Gastrocnemius medialis (tissue), 4 donors: Measurements from ENCODE around the gene KNDC1. TPM values are rescaled to one million over a fixed set of nuclear protein-coding genes. Genes with fewer than 3 reads are reported as not detected.

Experiments used
- ATAC-seq, 2 donors: fragments of 150-250 bp; one replicate each; pipeline ENCODE4 v1.9.1; 2016
- DNase-seq, 2 donors: peaks; one replicate each; pipeline ENCODE4 v3.0.0-alpha.2; 2019
- H3K27ac ChIP-seq, 4 donors: fragments of 200-600 bp; sonication (generic); 1 replicate in 1 of 4; 2 replicates in 3 of 4; pipeline ENCODE4 v1.5.1; 2016 to 2018; ENCODE audit warnings: mild to moderate bottlenecking in 2 of 4, moderate library complexity in 1 of 4
- H3K27me3 ChIP-seq, 3 donors: fragments of 200-600 bp; sonication (generic) in 2 of 3; 1 replicate in 1 of 3; 2 replicates in 2 of 3; pipeline versions ENCODE4 v1.5.1 to v1.6.0; 2016 to 2019; ENCODE audit warnings: mild to moderate bottlenecking in 1 of 3, moderate library complexity in 1 of 3
- H3K36me3 ChIP-seq, 2 donors: fragments of 200-600 bp; sonication (generic) in 1 of 2; one replicate each; pipeline ENCODE4 v1.5.1; 2017 to 2018
- H3K4me1 ChIP-seq, 2 donors: fragments of 200-600 bp; sonication (generic) in 1 of 2; one replicate each; pipeline ENCODE4 v1.5.1; 2016 to 2017; ENCODE audit warnings: mild to moderate bottlenecking in 2 of 2
- H3K4me3 ChIP-seq, 4 donors: fragments of 200-600 bp; sonication (generic) in 3 of 4; 1 replicate in 1 of 4; 2 replicates in 3 of 4; pipeline ENCODE4 v1.5.1; 2016 to 2019; ENCODE audit warnings: mild to moderate bottlenecking in 2 of 4
- H3K9me3 ChIP-seq, 3 donors: fragments of 200-600 bp; sonication (generic) in 2 of 3; 1 replicate in 1 of 3; 2 replicates in 2 of 3; pipeline ENCODE4 v1.5.1; 2016 to 2019
- CTCF ChIP-seq, 5 experiments: fragments of 450-650 bp in 3 of 5; fragments of 200-600 bp in 2 of 5; sonication (generic) in 2 of 5; IDR thresholded peaks in 4 of 5; conservative IDR thresholded peaks in 1 of 5; 1 replicate in 4 of 5; 2 replicates in 1 of 5; pipeline ENCODE4 v1.5.1; 2016 to 2019; ENCODE audit warnings: antibody characterized with exemption in 5 of 5, mild to moderate bottlenecking in 3 of 5, moderate library complexity in 3 of 5
- POLR2A ChIP-seq, 2 donors: fragments of 450-650 bp; IDR thresholded peaks; one replicate each; pipeline ENCODE4 v1.6.1; 2017; ENCODE audit warnings: antibody characterized with exemption in 2 of 2, mild to moderate bottlenecking in 2 of 2, moderate library complexity in 2 of 2
- in situ Hi-C, 4 donors: fragments of 200-750 bp; cut with MboI; loops; one replicate each; pipeline versions ENCODE4 v1.15.0 to v1.8.0; 2017; ENCODE audit warnings: low sequenced_read_pairs in 4 of 4
- intact Hi-C: fragments of 100-400 bp; cut with DNase I; formaldehyde crosslinking; loops from one replicate; pipeline ENCODE4 v1.15.1; 2023; ENCODE audit warnings: low total_unique reads
- total RNA-seq, 4 donors: library from RNA; depleted of rRNA; stranded (reverse); fragments of >200 nt; gene quantifications; one replicate each; pipeline versions ENCODE4 v1.1.0 to v1.2.3, GENCODE V29; 2016

Gene KNDC1
- total RNA-seq, 4 donors from 2014 or later = 0.04 to 0.13 TPM; not detected in 2

DNA sequence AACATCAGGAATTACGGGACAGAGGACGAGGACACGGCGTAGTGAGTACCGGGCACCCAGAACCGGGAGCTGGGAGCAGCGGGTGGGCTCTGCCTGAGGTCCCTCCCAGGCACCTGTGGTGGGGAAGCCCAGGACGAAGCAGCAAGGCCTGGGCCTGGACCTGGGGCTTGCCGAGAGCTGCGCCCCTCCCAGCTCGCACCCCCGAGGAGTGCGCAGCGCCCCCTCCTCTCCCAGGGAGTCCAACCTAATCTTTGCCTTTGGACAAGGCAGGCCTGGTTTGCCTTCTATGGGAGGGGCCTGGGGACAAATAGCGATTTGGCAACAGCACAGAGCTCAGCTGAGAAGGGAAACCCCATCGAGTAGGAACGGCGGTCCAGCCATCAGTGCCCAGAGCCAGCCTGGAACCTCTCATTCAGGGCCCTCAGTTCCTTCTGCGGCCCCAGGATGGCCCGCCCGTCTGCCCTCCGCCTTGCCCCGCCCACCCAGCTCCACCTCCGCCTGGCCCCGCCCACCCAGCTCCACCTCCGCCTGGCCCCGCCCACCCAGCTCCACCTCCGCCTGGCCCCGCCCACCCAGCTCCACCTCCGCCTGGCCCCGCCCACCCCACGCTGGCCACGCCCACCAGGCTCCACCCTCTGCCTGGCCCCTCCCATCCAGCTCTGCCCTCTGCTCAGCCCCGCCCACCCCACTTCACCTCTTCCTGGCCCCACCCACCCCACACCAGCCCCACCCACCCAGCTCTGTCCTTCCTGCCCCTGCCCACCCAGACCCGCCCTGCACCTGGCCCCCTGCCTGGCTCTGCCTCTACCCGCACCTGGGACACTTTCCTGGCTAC is 32.5 kb upstream of the KNDC1 start:
- H3K4me1 ChIP-seq = no peaks in the 10 kb centered on the region
- ATAC-seq = no peak
- no peaks in the 10 kb centered on the region for H3K9me3 ChIP-seq
- H3K36me3 ChIP-seq = no peaks in the 10 kb centered on the region
- peak in 1 of 2 donors; percentile 31 for DNase-seq
- TF ChIP-seq CTCF (IDR thresholded peaks at IDR 0.05 in 4 of 5, conservative IDR thresholded peaks at IDR 0.05 in 1 of 5) (no peak), POLR2A (IDR thresholded peaks at IDR 0.05) (no peak)
- peaks cover 0 to 8% (median 0%) of the 10 kb centered on the region in 3 donors for H3K27me3 ChIP-seq
- H3K27ac ChIP-seq = no peak overlapping the region
- in situ Hi-C loops (loop anchor here in 1 of 4 donors (10.0 kb wide), 1 partner anchor 183 kb away; the partner anchor contains the start of gene CFAP46), intact Hi-C loops (loop anchor here (10.0 kb wide), 1 partner anchor 93 kb away; no protein-coding TSS in a partner anchor)
- no peak overlapping the region for H3K4me3 ChIP-seq

- intact Hi-C loops = loop anchor here (10.0 kb wide), 1 partner anchor 94 kb away; no protein-coding TSS in a partner anchor
- no peak for ATAC-seq
Observed at GRCh38 chr10:133128126-133129070, 31.6 kb upstream of the KNDC1 start.

DNA sequence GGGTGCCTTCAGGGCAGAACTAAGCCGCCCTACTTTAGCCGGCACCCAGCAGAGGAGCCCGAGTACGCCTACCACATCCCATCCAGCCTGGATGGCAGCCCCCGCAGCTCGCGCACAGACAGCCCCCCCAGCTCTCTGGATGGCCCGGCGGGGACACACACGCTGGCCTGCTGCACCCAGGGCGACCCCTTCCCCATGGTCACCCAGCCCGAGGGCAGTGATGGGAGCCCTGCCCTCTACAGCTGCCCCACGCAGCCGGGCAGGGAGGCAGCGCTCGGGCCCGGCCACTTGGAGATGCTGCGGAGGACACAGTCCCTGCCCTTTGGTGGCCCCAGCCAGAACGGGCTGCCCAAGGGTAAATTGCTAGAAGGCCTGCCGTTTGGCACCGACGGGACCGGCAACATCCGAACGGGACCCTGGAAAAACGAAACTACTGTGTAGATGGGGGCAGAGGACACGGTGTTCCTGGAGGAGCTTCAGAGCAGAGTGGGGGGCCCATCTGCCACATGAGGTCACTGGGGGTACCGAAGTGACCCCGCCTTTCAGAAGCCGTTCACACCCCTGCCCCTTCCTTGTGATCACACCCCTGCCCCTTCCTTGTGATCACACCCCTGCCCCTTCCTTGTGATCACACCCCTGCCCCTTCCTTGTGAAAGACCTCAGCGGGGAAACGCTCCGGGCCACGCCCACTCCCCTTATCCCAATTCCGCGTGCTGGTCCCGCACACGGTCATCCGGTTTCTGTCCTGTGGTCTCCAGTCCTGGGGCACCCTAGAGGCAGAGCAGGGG is 30.8 kb upstream of the KNDC1 start:
- no peak for TF ChIP-seq POLR2A (IDR thresholded peaks at IDR 0.05)
- no peaks in the 10 kb centered on the region for H3K9me3 ChIP-seq
- no peaks in the 10 kb centered on the region for H3K36me3 ChIP-seq
- intact Hi-C loops (loop anchor here (10.0 kb wide), 1 partner anchor 94 kb away; no protein-coding TSS in a partner anchor), in situ Hi-C loops (loop anchor here in 1 of 4 donors (10.0 kb wide), 1 partner anchor 184 kb away; the partner anchor contains the start of gene CFAP46)
- no peak overlapping the region for H3K27ac ChIP-seq
- ATAC-seq = no peak
- DNase-seq = no peak
- H3K4me3 ChIP-seq = no peak overlapping the region
- H3K27me3 ChIP-seq = peaks cover 0 to 6% (median 0%) of the 10 kb centered on the region in 3 donors
- H3K4me1 ChIP-seq = no peaks in the 10 kb centered on the region

More at GRCh38 chr10:133128126-133129070, 31.6 kb upstream of the KNDC1 start:
- no peaks in the 10 kb centered on the region for H3K9me3 ChIP-seq
- no peak overlapping the region for H3K4me3 ChIP-seq
- no peak for DNase-seq
- H3K27ac ChIP-seq = no peak overlapping the region
- in situ Hi-C loops = loop anchor here in 1 of 4 donors (10.0 kb wide), 1 partner anchor 184 kb away; the partner anchor contains the start of gene CFAP46
- H3K27me3 ChIP-seq = peaks cover 0 to 8% (median 0%) of the 10 kb centered on the region in 3 donors
- TF ChIP-seq POLR2A (IDR thresholded peaks at IDR 0.05) (no peak), CTCF (IDR thresholded peaks at IDR 0.05 in 4 of 5, conservative IDR thresholded peaks at IDR 0.05 in 1 of 5) (no peak)
- no peaks in the 10 kb centered on the region for H3K4me1 ChIP-seq
- no peaks in the 10 kb centered on the region for H3K36me3 ChIP-seq

DNA sequence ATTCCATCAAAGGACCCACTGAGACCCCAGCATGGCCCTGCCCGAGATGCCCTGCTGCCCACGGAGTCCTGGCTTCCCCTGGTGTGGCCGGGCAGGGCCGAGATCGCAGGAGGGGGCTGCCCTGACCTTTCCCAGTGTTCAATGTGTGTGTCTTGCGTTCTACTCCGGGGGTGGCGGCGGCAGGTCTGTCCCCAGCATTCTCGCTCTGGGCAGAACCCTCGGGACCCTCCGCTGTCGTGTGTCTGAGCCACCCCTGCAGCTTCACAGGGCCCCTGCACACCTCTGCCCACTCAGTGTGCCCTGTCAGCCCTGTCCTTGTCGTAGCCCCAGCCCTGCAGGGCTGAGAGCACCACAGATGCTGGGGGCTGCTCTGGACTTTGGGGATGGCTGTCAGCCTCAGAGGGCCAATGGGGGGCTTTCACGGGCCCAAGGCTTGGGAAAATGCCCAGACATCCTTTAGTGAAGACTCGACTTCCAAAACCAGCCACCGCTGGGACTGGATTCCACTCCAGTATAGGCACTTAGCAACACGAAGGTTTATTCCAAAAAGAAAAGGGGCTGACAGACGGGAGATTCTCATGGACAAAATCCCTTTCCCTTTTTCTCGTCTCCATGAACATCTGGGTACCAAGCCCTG is 30.0 kb upstream of the KNDC1 start:
- Histone ChIP-seq H3K9me3 (no peaks in the 10 kb centered on the region), H3K36me3 (no peaks in the 10 kb centered on the region), H3K4me1 (no peaks in the 10 kb centered on the region), H3K27me3 (peaks cover 0 to 3% (median 0%) of the 10 kb centered on the region in 3 donors), H3K27ac (no peak overlapping the region), H3K4me3 (no peak overlapping the region)
- no peak for TF ChIP-seq CTCF (IDR thresholded peaks at IDR 0.05 in 4 of 5, conservative IDR thresholded peaks at IDR 0.05 in 1 of 5)
- no peak for TF ChIP-seq POLR2A (IDR thresholded peaks at IDR 0.05)
- no peak for DNase-seq
- ATAC-seq = no peak
- in situ Hi-C loops = loop anchor here in 1 of 4 donors (10.0 kb wide), 1 partner anchor 185 kb away; the partner anchor contains the start of gene CFAP46
- intact Hi-C loops = loop anchor here (10.0 kb wide), 1 partner anchor 95 kb away; no protein-coding TSS in a partner anchor
